Measurements from ENCODE around the gene PROM1. TPM values are rescaled to one million over a fixed set of nuclear protein-coding genes. Genes with fewer than 3 reads are reported as not detected.

Gene PROM1
- total and polyA plus RNA-seq, 2 of the 4 experiments (the other 2 are of a cell fraction) = not detected

DNA sequence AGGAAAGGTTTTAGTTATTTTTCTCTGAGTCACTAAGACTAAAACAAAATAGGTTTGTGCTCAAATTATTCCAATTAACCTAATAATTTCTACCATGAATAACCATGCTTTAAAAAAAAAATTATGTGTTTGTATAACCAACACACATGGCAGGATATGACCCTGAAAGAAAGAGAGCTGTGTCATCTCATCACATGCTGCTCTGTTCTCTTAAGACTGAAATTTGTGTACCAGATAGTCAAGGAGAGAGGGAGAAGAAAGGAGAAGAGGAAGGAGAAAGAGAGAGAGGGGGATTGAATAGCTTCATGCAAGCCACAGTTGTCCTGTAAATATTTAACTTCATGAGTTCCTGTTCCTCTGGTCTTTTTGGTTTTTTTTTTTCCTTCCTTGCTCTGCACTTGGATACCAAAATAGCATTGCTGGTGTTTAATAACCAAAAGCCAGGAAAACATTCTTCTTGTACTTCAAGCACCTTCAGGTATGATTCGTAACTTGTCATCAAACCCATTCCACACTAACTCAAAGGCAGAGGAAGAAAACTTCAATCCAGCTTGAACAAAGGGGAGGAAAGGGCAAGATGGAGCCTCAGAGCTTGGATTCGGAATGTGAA, 6.4 kb upstream of the PROM1 start:
- Histone ChIP-seq H3K9me3 (ENCODE audit: control insufficient read depth, insufficient read depth, low read length) (peaks cover 4% of the 10 kb centered on the region), H4K8ac (ENCODE audit: low read depth in 2 of 2, low read length in 2 of 2) (no peak overlapping the region), H3K4ac (ENCODE audit: low read depth, low read length) (no peak overlapping the region), H3K18ac (ENCODE audit: low read depth, low read length) (no peak overlapping the region), H3K36me3 (ENCODE audit: control insufficient read depth, insufficient read depth, low read length) (no peaks in the 10 kb centered on the region), H3K79me1 (ENCODE audit: low read depth in 1 of 2, low read length in 2 of 2) (no peaks in the 10 kb centered on the region), H4K5ac (ENCODE audit: low read depth, low read length) (no peak overlapping the region), H3K27me3 (ENCODE audit: control insufficient read depth, insufficient read depth, low read length) (peaks cover 37% of the 10 kb centered on the region), H3K9me1 (ENCODE audit: insufficient read depth, low read length) (no peaks in the 10 kb centered on the region), H3K4me3 (ENCODE audit: insufficient read depth, low read depth, low read length) (no peak overlapping the region), H2AK5ac (ENCODE audit: low read depth, low read length) (no peak overlapping the region), H4K20me1 (ENCODE audit: insufficient read depth, low read length) (no peaks in the 10 kb centered on the region), H3K9ac (ENCODE audit: low read depth, low read length) (no peak overlapping the region), H2BK120ac (ENCODE audit: low read depth, low read length) (no peak overlapping the region), H3K56ac (ENCODE audit: extremely low read depth, insufficient read depth, low read length) (no peak overlapping the region), H4K91ac (ENCODE audit: insufficient read depth, low read depth, low read length) (no peak overlapping the region), H2BK5ac (ENCODE audit: low read depth, low read length, poor library complexity, severe bottlenecking) (no peak overlapping the region), H2AK9ac (replicated peaks; ENCODE audit: low read depth, low read length, poor library complexity) (no peak overlapping the region), H3K27ac (ENCODE audit: insufficient read depth, low read length) (no peak overlapping the region), H2AFZ (replicated peaks; ENCODE audit: low read length, poor library complexity) (no peak overlapping the region), H2BK15ac (ENCODE audit: low read depth, low read length) (no peak overlapping the region), H3K14ac (replicated peaks; ENCODE audit: low read depth, low read length) (no peak overlapping the region), H3K4me1 (ENCODE audit: control insufficient read depth, insufficient read depth, low read length) (no peaks in the 10 kb centered on the region), H3K4me2 (ENCODE audit: low read depth, low read length) (no peak overlapping the region), H3K23ac (ENCODE audit: low read depth, low read length) (no peak overlapping the region; the same call in 1 of the 2 replicates), H2BK20ac (ENCODE audit: low read depth, low read length) (no peak overlapping the region)
- CTCF ChIA-PET = no interaction called here
- ATAC-seq (ENCODE audit: low read depth) (no peak), DNase-seq (no peak)
- TF ChIP-seq RFX5 (IDR thresholded peaks at IDR 0.05; ENCODE audit: low read depth, low read length) = no peak
- no peak for TF ChIP-seq FOS (IDR thresholded peaks at IDR 0.05; ENCODE audit: low read depth, low read length)
- POLR2A ChIA-PET (ENCODE audit: unreplicated experiment) = no interaction called here
- dilution Hi-C loops (cut with HindIII; ENCODE audit: low sequenced_read_pairs, unreplicated experiment) (no loop called here), in situ Hi-C loops (cut with MboI; ENCODE audit: low sequenced_read_pairs) (no loop called here), intact Hi-C loops (cut with micrococcal nuclease) (no loop called here)
- BruUV-seq (replicated peaks) = no TSS peak
- WGBS, 2 experiments (ENCODE audit: extremely low coverage in 2 of 2, insufficient read length in 1 of 2) = no CpG with 5 or more reads among the region's 2 CpGs
